MM.1S (cell line): ENCODE results near the gene FBH1.

Experiments used
- DNase-seq: peaks from one replicate; pipeline ENCODE4 v3.0.0-alpha.2; 2015
- H2AFZ ChIP-seq: fragments of 300-600 bp; sonication (generic); 2 replicates; pipeline ENCODE4 v1.6.0; 2016; ENCODE audit warnings: antibody characterized with exemption, low read length
- H3F3A ChIP-seq: fragments of 300-600 bp; sonication (generic); 2 replicates; pipeline ENCODE4 v1.6.1; 2016; ENCODE audit warnings: mild to moderate bottlenecking, antibody characterized with exemption, low read length, moderate library complexity, mixed read lengths; ENCODE audit not compliant: insufficient read depth
- H3K27ac ChIP-seq: fragments of 300-600 bp; sonication (generic); 2 replicates; pipeline ENCODE4 v1.5.1; 2016; ENCODE audit warnings: mild to moderate bottlenecking, low read length
- H3K27me3 ChIP-seq: fragments of 300-600 bp; sonication (generic); replicated peaks from 2 replicates; pipeline ENCODE4 v1.6.0; 2016; ENCODE audit warnings: low read length; ENCODE audit not compliant: insufficient read depth
- H3K36me3 ChIP-seq: fragments of 300-600 bp; sonication (generic); replicated peaks from 2 replicates; pipeline ENCODE4 v1.6.1; 2016; ENCODE audit warnings: mild to moderate bottlenecking, low read length, mixed read lengths; ENCODE audit not compliant: insufficient read depth
- H3K4me1 ChIP-seq: fragments of 300-600 bp; sonication (generic); 2 replicates; pipeline ENCODE4 v1.6.1; 2016; ENCODE audit warnings: low read length, mixed read lengths
- H3K4me2 ChIP-seq: fragments of 300-600 bp; sonication (generic); 2 replicates; pipeline ENCODE4 v1.6.0; 2016; ENCODE audit warnings: low read depth, low read length
- H3K4me3 ChIP-seq: fragments of 300-600 bp; sonication (generic); 2 replicates; pipeline ENCODE4 v1.5.1; 2016; ENCODE audit warnings: low read length, mixed read lengths
- H3K79me2 ChIP-seq: fragments of 300-600 bp; sonication (generic); 2 replicates; pipeline ENCODE4 v1.6.1; 2016; ENCODE audit warnings: mixed run types, low read length, mixed read lengths
- H3K9ac ChIP-seq: fragments of 300-600 bp; sonication (generic); 2 replicates; pipeline ENCODE4 v1.6.1; 2016; ENCODE audit warnings: low read length, mixed read lengths
- H3K9me2 ChIP-seq: fragments of 300-600 bp; sonication (generic); replicated peaks from 2 replicates; pipeline ENCODE4 v1.6.1; 2016; ENCODE audit warnings: mild to moderate bottlenecking, low read length, mixed read lengths; ENCODE audit not compliant: insufficient read depth
- H3K9me3 ChIP-seq: fragments of 300-600 bp; sonication (generic); replicated peaks from 2 replicates; pipeline ENCODE4 v1.6.1; 2016; ENCODE audit warnings: mild to moderate bottlenecking, low read length, mixed read lengths; ENCODE audit not compliant: insufficient read depth
- H4K20me1 ChIP-seq: fragments of 300-600 bp; sonication (generic); 2 replicates; pipeline ENCODE4 v1.6.1; 2016; ENCODE audit warnings: mild to moderate bottlenecking, low read length, moderate library complexity, mixed read lengths; ENCODE audit not compliant: insufficient read depth
- CTCF ChIP-seq: fragments of 300-600 bp; sonication (generic); IDR thresholded peaks from 2 replicates; pipeline ENCODE4 v1.5.1; 2016; ENCODE audit warnings: antibody characterized with exemption, low read length, mixed read lengths
- EZH2 ChIP-seq: fragments of 300-600 bp; sonication (generic); optimal IDR thresholded peaks from 2 replicates; pipeline ENCODE3; 2017; ENCODE audit warnings: low read depth, mild to moderate bottlenecking, antibody characterized with exemption, low read length, mixed read lengths
- EZH2phosphoT487 ChIP-seq: fragments of 300-600 bp; sonication (generic); IDR thresholded peaks from 2 replicates; pipeline ENCODE4 v1.6.1; 2018; ENCODE audit warnings: antibody characterized with exemption, low read length

Gene FBH1

GRCh38 chr10:5903563-5903962, 13.5 kb downstream of the FBH1 start:
- no peak overlapping the region for H2AFZ ChIP-seq
- peaks cover 3% of the 10 kb centered on the region; the same call in 1 of the 2 replicates for H3K36me3 ChIP-seq
- H4K20me1 ChIP-seq, result no peaks in the 10 kb centered on the region
- H3K79me2 ChIP-seq, result peaks cover 85% of the 10 kb centered on the region
- H3K4me3 ChIP-seq, result 0 out of 2 replicates have a peak overlapping the region, but pooled peaks have one; percentile 3
- H3K9ac ChIP-seq, result peak overlapping the region; percentile 34; the same call in 1 of the 2 replicates
- H3K27ac ChIP-seq, result peak overlapping the region; percentile 100
- no peak for DNase-seq
- peak overlapping the region; percentile 65 for H3K4me2 ChIP-seq
- peaks cover 48% of the 10 kb centered on the region for H3K4me1 ChIP-seq
- peaks cover 36% of the 10 kb centered on the region for H3F3A ChIP-seq
- no peaks in the 10 kb centered on the region for H3K9me2 ChIP-seq
- no peaks in the 10 kb centered on the region for H3K27me3 ChIP-seq
- no peaks in the 10 kb centered on the region for H3K9me3 ChIP-seq
- TF ChIP-seq EZH2 (no peak), EZH2phosphoT487 (no peak), CTCF (no peak)

GRCh38 chr10:5904227-5904626, 14.2 kb downstream of the FBH1 start:
- Histone ChIP-seq H3K9me2 (no peaks in the 10 kb centered on the region), H4K20me1 (no peaks in the 10 kb centered on the region), H3K27me3 (no peaks in the 10 kb centered on the region), H3F3A (peaks cover 36% of the 10 kb centered on the region), H3K4me2 (peak overlapping the region; percentile 44; the same call in 1 of the 2 replicates), H3K27ac (peak overlapping the region; percentile 100), H3K4me3 (no peak overlapping the region), H3K36me3 (peaks cover 8% of the 10 kb centered on the region), H2AFZ (no peak overlapping the region), H3K9ac (peak overlapping the region; percentile 39; the same call in 1 of the 2 replicates), H3K9me3 (no peaks in the 10 kb centered on the region), H3K79me2 (peaks cover 85% of the 10 kb centered on the region), H3K4me1 (peaks cover 43% of the 10 kb centered on the region)
- no peak for TF ChIP-seq CTCF
- TF ChIP-seq EZH2, result no peak
- TF ChIP-seq EZH2phosphoT487, result no peak
- peak; percentile 96 for DNase-seq

- H3K27ac ChIP-seq, result peak overlapping the region; percentile 17; the same call in 1 of the 2 replicates
- no peak for DNase-seq
- H2AFZ ChIP-seq, result no peak overlapping the region
- H3K36me3 ChIP-seq, result peaks cover 19% of the 10 kb centered on the region; the same call in 1 of the 2 replicates
- peaks cover 36% of the 10 kb centered on the region for H3F3A ChIP-seq
- peaks cover 36% of the 10 kb centered on the region for H3K4me1 ChIP-seq
- TF ChIP-seq EZH2phosphoT487 (no peak), EZH2 (no peak), CTCF (no peak)
- peaks cover 77% of the 10 kb centered on the region for H3K79me2 ChIP-seq
- no peak overlapping the region for H3K9ac ChIP-seq
- H3K9me3 ChIP-seq, result no peaks in the 10 kb centered on the region
- 0 out of 2 replicates have a peak overlapping the region, but pooled peaks have one; percentile 0 for H3K4me2 ChIP-seq
- no peak overlapping the region for H3K4me3 ChIP-seq
- no peaks in the 10 kb centered on the region for H4K20me1 ChIP-seq
- no peaks in the 10 kb centered on the region for H3K9me2 ChIP-seq
- no peaks in the 10 kb centered on the region for H3K27me3 ChIP-seq
Measured at GRCh38 chr10:5905854-5906507, 15.9 kb downstream of the FBH1 start.
